ENCODE measurements around the gene TNFRSF13B.

DNA sequence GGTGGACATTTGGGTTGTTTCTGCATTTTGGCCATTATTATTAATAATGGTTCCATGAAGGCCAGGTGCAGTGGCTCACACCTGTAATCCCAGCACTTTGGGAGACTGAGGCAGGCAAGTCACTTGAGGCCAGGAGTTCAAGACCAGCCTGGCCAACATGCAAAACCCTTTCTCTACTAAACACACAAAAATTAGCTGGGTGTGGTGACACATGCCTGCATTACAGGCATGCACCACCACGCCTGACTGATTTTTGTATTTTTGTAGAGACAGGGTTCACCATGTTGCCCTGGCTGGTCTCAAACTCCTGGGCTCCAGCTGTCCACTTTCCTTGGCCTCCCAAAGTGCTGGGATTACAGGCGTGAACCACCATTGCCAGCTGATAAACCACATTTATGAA lies 58.5 kb downstream of the TNFRSF13B start:
- TF ChIP-seq, protein P1, sequence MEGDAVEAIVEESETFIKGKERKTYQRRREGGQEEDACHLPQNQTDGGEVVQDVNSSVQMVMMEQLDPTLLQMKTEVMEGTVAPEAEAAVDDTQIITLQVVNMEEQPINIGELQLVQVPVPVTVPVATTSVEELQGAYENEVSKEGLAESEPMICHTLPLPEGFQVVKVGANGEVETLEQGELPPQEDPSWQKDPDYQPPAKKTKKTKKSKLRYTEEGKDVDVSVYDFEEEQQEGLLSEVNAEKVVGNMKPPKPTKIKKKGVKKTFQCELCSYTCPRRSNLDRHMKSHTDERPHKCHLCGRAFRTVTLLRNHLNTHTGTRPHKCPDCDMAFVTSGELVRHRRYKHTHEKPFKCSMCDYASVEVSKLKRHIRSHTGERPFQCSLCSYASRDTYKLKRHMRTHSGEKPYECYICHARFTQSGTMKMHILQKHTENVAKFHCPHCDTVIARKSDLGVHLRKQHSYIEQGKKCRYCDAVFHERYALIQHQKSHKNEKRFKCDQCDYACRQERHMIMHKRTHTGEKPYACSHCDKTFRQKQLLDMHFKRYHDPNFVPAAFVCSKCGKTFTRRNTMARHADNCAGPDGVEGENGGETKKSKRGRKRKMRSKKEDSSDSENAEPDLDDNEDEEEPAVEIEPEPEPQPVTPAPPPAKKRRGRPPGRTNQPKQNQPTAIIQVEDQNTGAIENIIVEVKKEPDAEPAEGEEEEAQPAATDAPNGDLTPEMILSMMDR (conservative IDR thresholded peaks at IDR 0.05; ENCODE audit: low read depth, low read length): no peak
- no peak for TF ChIP-seq EZH2 (IDR thresholded peaks at IDR 0.05; ENCODE audit: low read length, unreplicated experiment)
- no peak for TF ChIP-seq EZH2phosphoT487 (IDR thresholded peaks at IDR 0.05; ENCODE audit: borderline replicate concordance, low read length)
